ENCODE data around the gene WDR5.

Gene WDR5

DNA sequence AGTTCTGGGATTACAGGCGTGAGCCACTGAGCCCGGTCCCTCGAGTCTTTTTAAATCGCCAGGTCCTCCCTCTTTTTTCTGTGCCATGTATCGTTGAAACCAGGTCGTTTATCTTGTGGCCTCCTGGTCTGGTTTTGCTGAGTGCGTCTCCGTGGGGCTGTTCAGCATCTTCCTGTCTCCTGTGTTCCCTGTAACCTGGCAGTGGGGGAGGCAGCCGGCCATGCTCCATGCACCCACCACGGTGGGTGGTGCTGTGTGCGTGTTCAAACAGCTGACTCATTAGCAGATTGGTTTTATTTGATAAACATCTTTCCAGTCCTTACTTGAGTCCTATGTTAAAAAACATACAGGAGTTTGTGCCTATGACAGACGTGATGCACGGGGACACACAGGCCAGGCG, 25.8 kb downstream of the WDR5 start:
- Mint-ChIP-seq H3K9me3 (no peaks in the 10 kb centered on the region), H3K36me3 (ENCODE audit: low read depth) (peaks cover 17% of the 10 kb centered on the region), H3K27ac (no peak overlapping the region), H3K4me1 (ENCODE audit: low read depth) (peaks cover 19% of the 10 kb centered on the region), H3K4me3 (no peak overlapping the region), H3K27me3 (no peaks in the 10 kb centered on the region)

DNA sequence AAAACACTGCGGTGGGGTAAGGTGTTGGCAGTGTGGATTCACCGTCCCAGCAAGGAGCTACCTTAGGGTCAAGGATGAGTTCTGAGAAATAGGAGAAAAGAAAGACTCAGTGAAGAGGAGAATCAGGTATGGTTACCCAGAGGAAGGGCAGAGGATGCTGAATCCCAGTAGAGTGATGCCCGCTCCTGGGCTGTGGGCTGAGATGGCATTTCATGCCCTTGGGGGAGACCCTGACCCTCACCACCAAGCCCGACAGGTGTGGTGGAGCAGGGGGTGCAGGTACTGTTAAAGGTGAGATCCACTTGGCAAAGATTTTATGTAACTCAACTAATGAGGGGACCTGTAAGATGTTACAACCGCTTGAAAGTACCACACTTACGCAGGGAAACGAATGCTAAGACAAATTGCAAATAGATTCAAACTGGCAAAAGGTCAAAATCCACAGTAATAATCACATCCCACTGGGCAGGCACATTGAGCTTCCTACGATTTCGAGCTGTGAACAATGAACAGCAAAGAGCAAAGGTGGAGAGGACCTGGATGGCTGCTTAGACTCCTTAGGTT, 26.4 kb downstream of the WDR5 start:
- no peaks in the 10 kb centered on the region for H3K27me3 Mint-ChIP-seq
- peaks cover 19% of the 10 kb centered on the region for H3K4me1 Mint-ChIP-seq (ENCODE audit: low read depth)
- peaks cover 17% of the 10 kb centered on the region for H3K36me3 Mint-ChIP-seq (ENCODE audit: low read depth)
- peak overlapping the region; percentile 29 for H3K27ac Mint-ChIP-seq
- peak overlapping the region; percentile 36 for H3K4me3 Mint-ChIP-seq
- no peaks in the 10 kb centered on the region for H3K9me3 Mint-ChIP-seq

DNA sequence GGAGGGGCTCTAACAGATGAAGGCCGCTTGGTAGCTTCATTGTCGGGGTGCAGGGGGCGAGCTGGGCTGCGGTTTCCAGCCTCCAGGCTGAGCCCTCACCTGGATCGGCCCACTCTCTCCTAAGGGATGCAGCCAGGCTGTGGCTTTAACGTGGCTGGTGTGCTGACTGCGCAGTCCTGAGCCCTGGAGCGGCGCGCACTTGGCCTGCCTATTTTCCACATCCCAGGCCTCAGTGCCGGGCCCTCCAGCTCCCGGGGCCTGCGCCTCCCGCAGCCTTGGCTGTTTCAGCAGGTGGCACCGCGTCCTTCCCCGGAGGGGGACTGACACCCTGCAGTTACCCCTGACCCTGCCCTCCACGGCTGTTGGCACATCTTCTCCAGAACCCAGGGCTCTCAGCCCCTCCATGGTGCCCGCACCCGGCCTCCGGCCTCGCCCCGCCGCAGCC, 27.1 kb downstream of the WDR5 start:
- peaks cover 19% of the 10 kb centered on the region for H3K4me1 Mint-ChIP-seq (ENCODE audit: low read depth)
- H3K36me3 Mint-ChIP-seq (ENCODE audit: low read depth), result peaks cover 13% of the 10 kb centered on the region
- H3K27ac Mint-ChIP-seq, result no peak overlapping the region
- no peaks in the 10 kb centered on the region for H3K9me3 Mint-ChIP-seq
- H3K4me3 Mint-ChIP-seq, result peak overlapping the region; percentile 63
- H3K27me3 Mint-ChIP-seq, result no peaks in the 10 kb centered on the region

DNA sequence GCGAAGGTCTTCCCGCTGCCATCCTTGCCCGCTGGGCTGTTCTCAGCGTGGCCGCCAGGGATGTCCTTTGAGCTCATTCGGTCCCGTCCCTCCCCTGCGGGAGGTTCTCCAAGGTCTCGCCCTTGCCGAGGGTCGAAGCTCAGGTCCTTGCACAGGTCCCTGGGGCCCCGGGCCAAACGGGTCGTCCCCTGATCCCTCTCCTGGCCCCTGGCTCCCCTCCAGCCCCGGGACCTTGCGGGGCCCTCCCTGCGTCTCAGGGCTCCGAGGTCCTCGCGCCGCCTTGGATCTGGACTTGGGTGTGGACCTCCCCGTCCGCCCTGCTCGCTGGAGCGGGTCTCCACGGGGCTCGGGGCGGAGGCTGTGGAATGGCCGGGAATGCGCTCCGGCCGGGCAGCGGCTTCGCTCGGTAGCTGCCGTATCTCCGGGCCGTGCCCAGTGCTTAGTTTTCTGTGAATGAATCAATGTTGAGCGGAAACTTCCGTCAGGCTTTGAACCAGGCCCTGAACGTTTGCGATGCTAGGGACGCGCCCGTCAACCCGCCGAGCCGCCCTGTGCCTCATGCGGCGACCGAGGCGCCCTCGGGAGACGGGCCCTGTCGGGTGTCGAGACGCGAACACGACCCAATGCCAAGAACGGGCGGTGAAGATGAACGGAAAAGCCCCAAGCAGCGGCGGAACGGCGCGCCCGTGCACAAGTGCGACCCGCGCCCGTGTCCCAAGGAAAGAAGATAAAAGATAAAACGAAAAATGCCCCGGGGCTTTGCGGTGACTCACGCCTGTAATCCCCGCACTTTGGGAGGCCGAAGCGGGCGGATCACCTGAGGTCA, 27.7 kb downstream of the WDR5 start:
- peak overlapping the region; percentile 63 for H3K4me3 Mint-ChIP-seq
- peaks cover 19% of the 10 kb centered on the region for H3K4me1 Mint-ChIP-seq (ENCODE audit: low read depth)
- H3K27me3 Mint-ChIP-seq, result no peaks in the 10 kb centered on the region
- H3K9me3 Mint-ChIP-seq, result no peaks in the 10 kb centered on the region
- H3K36me3 Mint-ChIP-seq (ENCODE audit: low read depth), result peaks cover 7% of the 10 kb centered on the region
- no peak overlapping the region for H3K27ac Mint-ChIP-seq

DNA sequence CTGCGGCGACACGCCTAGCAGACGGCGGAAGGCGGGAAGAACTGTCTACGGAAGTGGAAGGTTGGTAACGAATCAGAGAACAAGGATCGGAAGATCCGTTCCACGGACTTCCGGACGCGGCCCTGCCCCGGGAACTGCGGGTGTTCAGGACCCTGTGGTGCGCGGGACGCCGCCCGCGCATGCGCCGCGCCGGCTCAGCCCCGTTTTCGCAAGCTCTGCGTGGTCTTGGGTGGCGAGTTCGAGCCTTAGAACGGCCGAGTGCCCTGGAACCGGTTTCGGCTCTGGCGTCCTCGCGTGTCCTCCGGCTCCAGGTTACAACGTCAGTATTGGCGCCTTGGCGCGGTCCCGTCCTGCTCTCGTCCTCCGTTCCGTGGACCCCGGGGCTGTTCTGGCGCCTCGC, 29.0 kb downstream of the WDR5 start:
- Mint-ChIP-seq H3K36me3 (ENCODE audit: low read depth) (peaks cover 4% of the 10 kb centered on the region), H3K9me3 (no peaks in the 10 kb centered on the region), H3K4me1 (ENCODE audit: low read depth) (peaks cover 19% of the 10 kb centered on the region), H3K4me3 (no peak overlapping the region), H3K27me3 (no peaks in the 10 kb centered on the region), H3K27ac (no peak overlapping the region)

DNA sequence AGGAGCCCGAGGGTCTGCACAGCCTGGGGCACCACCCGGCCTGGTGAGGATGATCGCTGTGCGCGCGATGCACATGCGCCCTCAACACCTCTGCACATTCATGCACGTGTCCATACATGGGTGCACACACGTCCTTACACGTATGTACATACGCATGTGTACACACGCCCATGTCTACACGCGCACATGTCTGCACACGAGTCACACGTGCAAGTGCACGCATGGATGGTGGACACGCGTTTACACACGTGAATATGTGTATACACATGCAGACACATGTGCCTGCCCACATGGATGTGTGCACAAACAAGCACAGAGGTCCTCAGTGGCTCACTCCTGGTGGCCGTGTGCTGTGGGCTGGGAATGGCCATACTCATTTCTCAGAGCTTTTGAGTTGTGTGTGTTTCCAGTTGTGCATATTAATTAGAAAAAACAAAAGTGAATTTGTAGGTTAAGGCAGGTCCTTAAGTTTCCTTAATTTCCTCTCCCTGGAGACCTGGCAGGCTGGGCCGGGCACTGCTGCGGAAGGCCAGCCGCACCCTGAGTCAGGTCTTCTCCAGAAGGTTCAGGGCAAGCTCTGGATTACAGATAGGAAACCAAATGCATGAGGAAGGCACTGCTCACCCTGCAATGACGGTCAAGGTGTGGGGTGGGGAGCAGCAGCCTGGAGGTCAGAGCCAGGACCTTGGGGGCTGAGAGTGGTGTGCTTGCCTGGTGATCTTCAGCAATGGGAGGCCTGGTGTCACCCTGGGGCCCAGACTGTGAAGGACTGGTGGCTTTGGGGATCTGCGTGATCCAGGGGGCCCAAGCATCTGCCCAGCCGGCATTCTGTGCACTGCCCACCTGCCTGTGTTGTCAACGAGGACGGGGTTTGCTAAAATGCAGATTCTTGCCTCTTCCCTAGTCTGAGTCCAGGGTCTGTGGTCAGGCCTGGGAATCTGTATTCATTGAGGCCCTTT, 29.8 kb downstream of the WDR5 start:
- Mint-ChIP-seq H3K4me3 (no peak overlapping the region), H3K27ac (no peak overlapping the region), H3K27me3 (no peaks in the 10 kb centered on the region), H3K4me1 (ENCODE audit: low read depth) (peaks cover 19% of the 10 kb centered on the region), H3K9me3 (no peaks in the 10 kb centered on the region), H3K36me3 (ENCODE audit: low read depth) (no peaks in the 10 kb centered on the region)

DNA sequence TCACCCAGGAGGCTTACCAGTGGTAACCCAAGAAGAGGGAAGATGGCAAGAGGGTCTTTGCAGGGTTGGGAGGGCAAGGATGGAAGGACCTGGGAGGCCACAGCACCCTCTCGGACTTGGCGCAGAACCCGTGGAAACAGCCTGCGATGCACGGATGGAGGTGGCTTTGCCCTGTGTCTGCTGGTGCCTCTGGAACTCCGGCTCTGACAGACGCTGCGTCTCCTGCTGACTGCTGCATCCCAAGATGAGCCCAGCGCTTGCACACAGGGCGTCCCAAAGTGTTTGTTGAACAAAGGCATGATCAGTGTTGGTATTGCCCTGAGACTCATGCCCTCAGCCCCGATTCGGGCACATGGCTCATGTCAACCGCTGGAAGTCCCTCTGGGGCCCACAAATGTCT, 30.5 kb downstream of the WDR5 start:
- H3K9me3 Mint-ChIP-seq, result no peaks in the 10 kb centered on the region
- no peaks in the 10 kb centered on the region for H3K36me3 Mint-ChIP-seq (ENCODE audit: low read depth)
- H3K27me3 Mint-ChIP-seq, result no peaks in the 10 kb centered on the region
- no peak overlapping the region for H3K4me3 Mint-ChIP-seq
- peaks cover 19% of the 10 kb centered on the region for H3K4me1 Mint-ChIP-seq (ENCODE audit: low read depth)
- H3K27ac Mint-ChIP-seq, result no peak overlapping the region

DNA sequence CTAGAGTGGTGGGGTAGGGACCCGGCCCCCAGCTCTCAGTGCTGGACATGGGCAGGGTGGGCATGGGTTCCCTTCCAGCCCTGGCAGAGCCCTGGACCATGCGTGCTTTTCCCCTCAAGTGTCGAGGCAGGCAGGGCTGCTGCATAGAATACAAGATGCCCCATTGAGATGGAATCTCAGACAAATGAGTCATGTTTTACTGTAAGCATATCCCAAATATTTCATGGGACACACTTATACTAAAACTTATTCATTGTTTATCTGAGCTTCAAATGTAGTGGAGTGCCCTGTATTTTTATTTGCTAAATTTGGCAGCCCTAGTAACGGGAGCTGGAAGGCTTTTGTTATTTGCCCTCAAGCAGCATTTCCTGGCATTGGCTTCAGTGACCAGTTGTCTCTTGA, 31.6 kb downstream of the WDR5 start:
- Mint-ChIP-seq H3K4me3 (no peak overlapping the region), H3K36me3 (ENCODE audit: low read depth) (no peaks in the 10 kb centered on the region), H3K27me3 (no peaks in the 10 kb centered on the region), H3K9me3 (no peaks in the 10 kb centered on the region), H3K27ac (no peak overlapping the region), H3K4me1 (ENCODE audit: low read depth) (peaks cover 12% of the 10 kb centered on the region)

DNA sequence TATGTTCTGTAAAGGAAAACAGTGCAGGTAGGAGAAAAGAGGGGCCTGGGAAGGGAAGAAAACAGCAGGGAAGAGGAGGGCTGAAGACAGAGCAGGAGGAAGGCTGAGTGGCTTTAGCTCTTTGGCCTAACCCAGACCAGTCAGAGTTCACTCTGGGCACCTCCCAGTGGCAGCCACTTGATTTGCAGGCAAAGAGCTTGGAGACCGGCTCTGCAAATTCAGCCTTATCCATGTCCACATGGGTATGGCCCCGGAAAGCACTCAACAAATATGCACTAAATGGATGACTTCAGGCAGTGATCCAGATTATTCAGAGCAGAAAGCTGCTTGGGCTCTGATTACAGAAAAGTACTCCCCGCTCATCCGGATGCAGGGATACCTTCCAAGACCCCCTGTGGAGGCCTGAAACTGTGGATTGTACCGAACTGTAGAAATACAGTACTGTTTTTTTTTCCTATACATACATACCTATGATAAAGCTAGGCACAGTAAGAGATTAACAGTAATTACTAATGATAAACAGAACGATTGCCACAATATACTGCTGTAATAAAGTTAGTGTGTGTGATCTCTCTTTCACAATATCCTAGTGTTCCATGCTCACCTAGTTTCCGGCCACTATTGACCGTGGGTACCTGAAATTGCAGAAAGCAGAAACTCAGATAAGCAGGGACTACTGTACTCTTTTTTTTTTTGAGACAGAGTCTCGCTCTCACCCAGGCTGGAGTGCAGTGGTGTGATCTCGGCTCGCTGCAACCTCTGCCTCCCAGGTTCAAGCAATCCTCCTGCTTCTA, 33.1 kb downstream of the WDR5 start:
- no peaks in the 10 kb centered on the region for H3K9me3 Mint-ChIP-seq
- no peaks in the 10 kb centered on the region for H3K27me3 Mint-ChIP-seq
- peaks cover 9% of the 10 kb centered on the region for H3K4me1 Mint-ChIP-seq (ENCODE audit: low read depth)
- no peaks in the 10 kb centered on the region for H3K36me3 Mint-ChIP-seq (ENCODE audit: low read depth)
- no peak overlapping the region for H3K27ac Mint-ChIP-seq
- no peak overlapping the region for H3K4me3 Mint-ChIP-seq

DNA sequence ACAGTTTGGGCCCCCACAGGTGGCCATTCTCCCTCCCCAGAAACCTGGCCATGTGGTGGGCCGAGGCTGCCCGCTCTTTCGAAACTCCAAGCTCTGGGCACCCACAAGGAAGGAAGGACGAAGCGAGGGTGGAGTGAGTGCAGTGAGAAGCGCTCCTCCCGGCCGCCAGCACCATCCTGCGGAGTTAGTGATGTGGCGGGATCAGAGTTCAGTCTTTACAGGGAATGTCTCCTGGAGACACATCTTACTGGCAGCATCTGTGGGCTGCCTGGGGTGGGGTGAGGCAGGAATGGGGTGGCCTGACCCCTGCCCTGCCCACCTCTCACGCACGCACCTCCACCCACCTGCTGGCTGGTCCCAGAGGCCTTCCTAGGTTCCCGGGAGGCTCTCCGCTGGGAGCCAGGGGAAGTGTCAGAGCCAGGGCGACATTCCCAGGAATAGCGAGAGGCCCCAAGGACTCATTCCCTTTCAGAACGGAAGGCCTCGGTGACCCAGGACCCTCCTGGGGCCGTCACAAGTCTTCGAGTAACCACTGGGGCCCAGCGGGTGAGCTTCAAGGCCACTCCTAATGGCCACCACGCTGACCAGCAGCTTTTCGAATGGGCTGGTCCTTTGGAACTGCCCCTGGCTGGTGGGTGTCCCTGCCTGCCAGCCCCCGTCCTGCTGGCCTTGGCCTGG, 34.0 kb downstream of the WDR5 start:
- no peak overlapping the region for H3K4me3 Mint-ChIP-seq
- no peaks in the 10 kb centered on the region for H3K36me3 Mint-ChIP-seq (ENCODE audit: low read depth)
- peaks cover 9% of the 10 kb centered on the region for H3K4me1 Mint-ChIP-seq (ENCODE audit: low read depth)
- no peaks in the 10 kb centered on the region for H3K9me3 Mint-ChIP-seq
- H3K27ac Mint-ChIP-seq, result no peak overlapping the region
- no peaks in the 10 kb centered on the region for H3K27me3 Mint-ChIP-seq

DNA sequence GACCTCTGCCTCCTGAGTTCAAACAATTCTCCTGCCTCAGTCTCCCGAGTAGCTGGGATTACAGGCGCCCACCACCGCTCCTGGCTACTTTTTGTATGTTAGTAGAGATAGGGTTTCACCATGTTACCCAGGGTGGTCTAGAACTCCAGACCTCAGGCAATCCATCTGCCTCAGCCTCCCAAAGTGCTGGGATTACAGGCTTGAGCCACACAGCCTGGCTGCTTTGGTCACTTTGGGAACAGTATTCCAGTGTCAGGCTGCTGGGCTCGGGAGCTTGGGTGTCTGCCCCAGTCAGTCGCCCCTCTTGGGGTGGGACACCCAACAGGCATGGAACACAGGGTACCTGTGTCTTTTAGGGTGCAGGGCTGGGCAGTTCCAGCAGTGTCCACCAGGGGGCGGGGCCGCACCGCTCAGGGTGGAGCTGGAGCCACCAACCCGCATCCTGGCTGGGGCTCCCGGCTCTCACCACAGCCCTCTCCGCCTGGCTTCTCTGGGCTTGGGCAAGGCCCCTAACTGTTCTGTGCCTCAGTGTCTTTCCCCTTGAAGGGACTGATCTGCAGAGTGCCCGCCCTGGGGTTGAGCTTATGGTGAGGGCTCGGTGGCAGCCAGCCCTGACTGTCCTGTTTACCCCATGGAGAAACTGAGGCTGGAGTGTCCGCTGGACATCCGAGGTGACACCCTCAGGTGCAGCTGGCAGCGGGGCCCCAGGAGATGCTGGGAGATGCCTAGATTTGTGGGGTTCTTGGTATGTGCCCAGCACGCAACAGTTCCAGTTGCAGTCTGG, 34.8 kb downstream of the WDR5 start:
- Mint-ChIP-seq H3K9me3 (no peaks in the 10 kb centered on the region), H3K27ac (no peak overlapping the region), H3K4me1 (ENCODE audit: low read depth) (peaks cover 5% of the 10 kb centered on the region), H3K4me3 (no peak overlapping the region), H3K27me3 (no peaks in the 10 kb centered on the region), H3K36me3 (ENCODE audit: low read depth) (no peaks in the 10 kb centered on the region)

DNA sequence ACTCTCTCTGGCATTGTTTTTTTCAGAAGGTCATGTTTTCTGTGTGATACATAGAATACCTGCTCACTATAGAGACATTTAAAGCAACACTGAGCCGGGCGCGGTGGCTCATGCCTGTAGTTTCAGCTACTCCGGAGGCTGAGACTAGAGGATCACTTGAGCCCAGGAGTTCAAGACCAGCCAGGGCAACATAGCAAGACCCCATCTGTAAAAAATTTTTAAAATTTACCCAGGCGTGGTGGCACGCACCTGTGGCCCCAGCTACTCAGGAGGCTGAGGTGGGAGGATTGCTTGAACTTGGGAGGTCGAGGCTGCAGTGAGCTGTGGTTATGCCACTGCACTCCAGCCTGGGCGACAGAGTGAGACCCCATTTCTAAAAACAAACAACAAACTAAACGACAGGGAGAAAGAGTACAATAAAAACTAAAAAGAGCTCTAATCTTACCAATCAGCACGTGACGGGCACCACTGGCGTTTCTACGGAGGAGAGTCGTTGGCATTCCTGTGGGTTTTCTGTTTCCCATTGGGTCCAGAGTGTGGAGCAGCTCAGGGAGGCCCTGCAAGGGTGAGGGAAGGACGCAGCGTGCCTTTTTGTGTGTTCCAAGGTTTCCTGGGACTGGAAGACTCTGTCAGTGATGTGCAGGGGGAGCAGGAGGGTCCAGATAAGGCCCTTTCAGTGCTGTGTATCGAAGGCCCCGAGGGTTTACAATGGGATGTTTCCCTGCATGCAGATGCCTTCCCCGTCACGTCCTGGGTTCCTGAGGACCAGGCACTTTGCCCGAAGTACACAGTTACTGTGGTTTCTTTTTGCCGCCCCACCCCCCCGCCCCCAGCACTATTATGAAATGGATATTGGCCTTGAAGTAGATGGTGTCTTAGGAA, 35.7 kb downstream of the WDR5 start:
- no peak overlapping the region for H3K4me3 Mint-ChIP-seq
- H3K27ac Mint-ChIP-seq, result peak overlapping the region; percentile 26
- H3K9me3 Mint-ChIP-seq, result no peaks in the 10 kb centered on the region
- no peaks in the 10 kb centered on the region for H3K4me1 Mint-ChIP-seq (ENCODE audit: low read depth)
- no peaks in the 10 kb centered on the region for H3K36me3 Mint-ChIP-seq (ENCODE audit: low read depth)
- no peaks in the 10 kb centered on the region for H3K27me3 Mint-ChIP-seq

All from stimulated activated naive CD8-positive, alpha-beta T cell treated with anti-CD3 and anti-CD28 coated beads, Interleukin-15, Interleukin-2, amounts not matched to agents 100 ng/mL and 50 ng/mL, for 24 hours (primary cell).